Left ventricle myocardium superior (tissue), 1 donor: ENCODE measurements around the gene PRDM2. TPM values are rescaled to one million over a fixed set of nuclear protein-coding genes. Genes with fewer than 3 reads are reported as not detected.

Experiments
- ATAC-seq: fragments of 200-7000 bp; cut with Tn5 transposase; one replicate; pipeline ENCODE4 v1.9.1; 2020; ENCODE audit warnings: mild to moderate bottlenecking, moderate library complexity
- DNase-seq: peaks from one replicate; pipeline ENCODE4 v3.0.0-alpha.2; 2020
- intact Hi-C: fragments of 100-400 bp; cut with micrococcal nuclease; formaldehyde crosslinking; loops from one replicate; pipeline ENCODE4 v1.11.0; 2022
- total RNA-seq: library from RNA; stranded (reverse); fragmentation: NEBNext Ultra II Directional; extraction: Animal tissue kit (Norgen Biotek cat#: 25700); gene quantifications from one replicate; pipeline ENCODE4 v1.2.1, GENCODE V29; 2021
- donor health status: DM: no; HTN: yes; CAD: no; lungs with severe emphysema.

PRDM2 gene
- total RNA-seq, 1 donor from 2014 or later, result 38.5 TPM

DNA sequence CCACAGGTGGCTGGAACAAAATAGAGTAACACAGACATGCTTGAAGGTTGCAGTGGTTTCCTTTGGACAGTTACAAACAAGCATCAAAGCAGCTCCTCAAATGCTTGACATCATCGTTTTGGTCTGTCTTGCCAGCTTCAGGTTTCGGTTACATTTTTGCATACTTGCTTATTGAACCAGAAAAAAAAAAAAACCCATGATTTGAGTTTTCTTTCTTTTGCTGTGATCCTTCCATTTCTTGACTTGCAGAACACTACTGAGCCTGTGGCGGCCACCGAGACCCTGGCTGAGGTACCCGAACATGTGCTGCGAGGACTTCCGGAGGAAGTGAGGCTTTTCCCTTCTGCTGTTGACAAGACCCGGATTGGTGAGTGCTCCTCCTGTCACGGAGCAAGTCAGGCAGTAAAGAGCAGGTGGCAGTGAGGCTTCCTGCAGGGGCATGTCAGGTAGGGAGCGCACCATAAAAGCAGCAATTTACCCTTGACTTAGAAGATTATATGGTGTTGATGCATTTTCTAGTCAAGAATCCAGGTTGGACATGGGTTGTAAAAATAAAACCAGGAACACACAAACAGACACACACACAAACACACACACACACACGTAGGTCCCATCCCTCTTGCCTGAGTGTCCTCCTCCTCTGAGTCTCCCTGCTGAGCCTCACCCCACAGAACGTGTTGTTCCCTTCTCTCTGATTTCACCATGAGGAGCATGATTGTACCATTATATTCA lies 30.9 kb downstream of the PRDM2 start:
- intact Hi-C loops, result no loop called here
- DNase-seq (peak; percentile 35), ATAC-seq (no peak)

DNA sequence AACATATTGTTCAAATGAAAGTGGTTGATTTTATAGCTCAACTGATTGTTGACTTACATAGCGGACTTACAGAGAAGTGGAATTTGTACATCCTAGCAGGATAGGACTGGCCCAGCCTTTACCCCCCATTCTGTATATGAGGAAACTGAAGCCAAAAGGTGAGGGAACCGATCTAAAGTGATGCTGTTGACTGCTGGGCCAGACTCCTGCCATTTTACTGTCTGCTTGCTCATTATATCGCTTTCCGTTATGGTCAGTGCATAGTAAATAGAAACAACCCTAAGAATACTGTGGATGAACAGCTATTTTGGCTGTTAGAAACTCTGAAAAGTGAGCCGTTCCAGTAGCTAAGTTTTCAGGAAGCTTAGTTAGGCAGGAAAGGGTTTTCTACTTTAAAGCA lies 31.9 kb downstream of the PRDM2 start:
- ATAC-seq (no peak), DNase-seq (no peak)
- intact Hi-C loops, result no loop called here

DNA sequence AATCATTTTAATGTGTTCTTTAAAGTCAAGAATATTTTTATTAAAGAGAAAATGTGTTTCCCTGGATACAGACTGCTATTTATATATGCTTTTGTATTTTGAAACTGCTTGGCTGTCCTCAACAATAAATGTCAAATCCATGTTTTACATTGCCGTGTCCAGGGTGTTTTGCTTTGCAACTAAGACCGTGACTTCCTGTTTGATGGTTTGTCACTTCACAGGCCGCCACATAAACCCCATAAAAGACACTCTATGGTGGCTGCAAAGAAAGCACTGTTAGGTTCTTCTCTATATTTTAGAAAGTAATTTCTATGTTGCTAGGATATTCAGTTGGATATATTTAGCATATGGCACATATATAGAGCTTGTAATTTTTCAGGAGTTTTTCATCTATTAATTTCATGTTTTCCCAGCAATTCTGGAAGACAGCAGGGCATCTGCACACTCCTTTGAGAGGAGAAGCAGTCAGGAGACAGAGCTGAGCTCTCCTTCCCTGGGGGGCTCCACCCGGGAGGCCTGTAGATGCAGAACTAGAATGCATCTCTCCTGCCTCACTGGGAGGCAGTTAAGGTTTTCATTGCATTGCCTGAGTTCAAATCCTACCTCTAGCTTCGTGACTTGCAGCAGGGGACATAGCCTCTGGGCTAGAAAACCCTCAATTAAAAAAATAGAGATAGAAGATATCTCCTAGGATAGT lies 33.1 kb downstream of the PRDM2 start:
- intact Hi-C loops, result no loop called here
- no peak for DNase-seq
- no peak for ATAC-seq

DNA sequence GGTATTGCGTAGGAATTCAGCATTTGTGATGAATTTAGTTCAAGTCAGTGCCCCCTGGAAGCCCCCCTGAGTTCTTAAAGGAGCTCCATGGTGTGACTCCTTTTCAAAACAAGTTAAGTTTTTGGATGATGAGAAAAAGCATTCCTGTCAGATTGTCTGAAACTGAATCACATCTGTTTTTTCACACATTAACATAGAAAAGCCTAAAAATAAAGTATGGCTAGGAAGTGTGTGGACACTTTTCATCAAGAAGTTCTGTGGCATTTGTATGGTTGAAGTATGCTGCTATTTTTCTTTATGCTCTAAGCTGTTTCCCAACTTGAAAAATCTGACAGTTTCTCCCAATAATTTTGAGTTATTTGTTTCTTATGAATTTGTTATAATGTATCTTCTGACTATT lies 33.7 kb downstream of the PRDM2 start:
- intact Hi-C loops, result no loop called here
- ATAC-seq (no peak), DNase-seq (no peak)

DNA sequence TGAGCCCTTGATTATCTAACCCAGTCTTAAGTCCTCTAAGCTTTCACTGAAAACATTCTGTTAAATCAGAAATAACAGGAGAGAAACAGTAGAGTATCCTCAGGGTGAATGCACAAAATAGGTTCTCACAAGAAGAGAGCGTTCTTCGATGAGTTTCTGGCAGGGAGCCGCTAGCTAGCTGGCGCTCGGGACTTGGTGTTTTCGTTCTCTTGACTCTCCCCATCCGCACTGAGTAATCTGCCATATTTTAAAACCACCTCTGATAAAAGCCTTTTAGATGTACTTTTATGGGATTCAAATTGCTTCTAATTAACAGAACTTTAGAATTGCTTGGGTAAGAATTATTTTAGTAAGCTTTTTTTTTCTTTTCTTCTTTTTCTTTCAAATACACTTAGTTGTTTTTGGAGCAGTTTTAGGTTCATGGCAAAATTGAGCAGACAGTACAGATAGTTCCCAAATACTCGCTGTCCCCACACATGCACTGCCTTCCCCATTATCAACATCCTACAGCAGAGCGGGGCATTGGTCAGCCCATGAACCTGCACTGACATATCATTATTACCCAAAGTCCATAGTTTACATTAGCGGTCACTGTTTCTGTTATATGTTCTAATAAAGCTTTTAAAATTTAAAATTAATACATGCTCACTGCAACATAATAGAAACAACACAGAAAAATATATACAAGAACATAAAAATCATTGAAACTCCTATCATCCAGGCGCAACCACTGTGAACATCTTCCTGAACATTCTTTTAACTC lies 35.4 kb downstream of the PRDM2 start:
- DNase-seq (no peak), ATAC-seq (no peak)
- intact Hi-C loops, result no loop called here

DNA sequence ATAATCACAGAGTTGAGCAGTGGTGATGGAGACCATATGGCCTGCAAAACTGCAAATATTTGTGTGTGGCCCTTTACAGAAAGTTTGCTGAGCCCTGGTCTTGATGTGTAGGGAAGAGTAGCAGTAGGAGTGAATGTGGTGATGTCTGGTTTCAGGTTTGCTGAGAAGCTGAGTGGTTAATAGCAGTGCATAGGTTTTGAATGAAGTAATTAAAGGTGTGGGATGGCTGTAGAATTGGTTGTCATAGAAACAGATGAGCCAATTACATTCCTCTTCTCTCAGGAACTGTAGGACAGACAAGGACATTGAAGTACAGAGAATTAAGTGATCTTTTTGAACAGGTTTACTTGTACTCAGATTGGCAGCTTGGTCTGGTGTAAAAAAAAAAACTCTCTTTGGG lies 37.4 kb downstream of the PRDM2 start:
- no peak for ATAC-seq

DNA sequence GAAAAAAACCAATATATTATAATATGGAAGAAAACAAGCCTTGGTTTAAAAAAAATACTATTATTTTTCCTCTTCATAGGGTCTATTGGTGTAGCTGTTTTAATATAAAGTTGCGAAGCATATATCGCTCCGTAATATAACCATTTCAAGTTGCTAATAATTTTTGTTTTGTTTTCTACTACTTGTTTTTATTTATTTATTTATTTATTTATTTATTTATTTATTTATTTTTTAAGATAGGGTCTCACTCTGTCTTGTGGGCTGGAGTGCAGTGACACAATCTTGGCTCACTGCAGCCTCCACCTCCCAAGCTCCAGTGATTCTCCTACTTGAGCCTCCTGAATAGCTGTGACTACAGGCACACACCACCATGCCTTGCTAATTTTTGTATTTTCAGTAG lies 46.4 kb downstream of the PRDM2 start:
- intact Hi-C loops, result no loop called here
- DNase-seq, result no peak
- ATAC-seq, result no peak

More for the DNA sequence above, 37.4 kb downstream of the PRDM2 start:
- intact Hi-C loops, result no loop called here
- no peak for DNase-seq

DNA sequence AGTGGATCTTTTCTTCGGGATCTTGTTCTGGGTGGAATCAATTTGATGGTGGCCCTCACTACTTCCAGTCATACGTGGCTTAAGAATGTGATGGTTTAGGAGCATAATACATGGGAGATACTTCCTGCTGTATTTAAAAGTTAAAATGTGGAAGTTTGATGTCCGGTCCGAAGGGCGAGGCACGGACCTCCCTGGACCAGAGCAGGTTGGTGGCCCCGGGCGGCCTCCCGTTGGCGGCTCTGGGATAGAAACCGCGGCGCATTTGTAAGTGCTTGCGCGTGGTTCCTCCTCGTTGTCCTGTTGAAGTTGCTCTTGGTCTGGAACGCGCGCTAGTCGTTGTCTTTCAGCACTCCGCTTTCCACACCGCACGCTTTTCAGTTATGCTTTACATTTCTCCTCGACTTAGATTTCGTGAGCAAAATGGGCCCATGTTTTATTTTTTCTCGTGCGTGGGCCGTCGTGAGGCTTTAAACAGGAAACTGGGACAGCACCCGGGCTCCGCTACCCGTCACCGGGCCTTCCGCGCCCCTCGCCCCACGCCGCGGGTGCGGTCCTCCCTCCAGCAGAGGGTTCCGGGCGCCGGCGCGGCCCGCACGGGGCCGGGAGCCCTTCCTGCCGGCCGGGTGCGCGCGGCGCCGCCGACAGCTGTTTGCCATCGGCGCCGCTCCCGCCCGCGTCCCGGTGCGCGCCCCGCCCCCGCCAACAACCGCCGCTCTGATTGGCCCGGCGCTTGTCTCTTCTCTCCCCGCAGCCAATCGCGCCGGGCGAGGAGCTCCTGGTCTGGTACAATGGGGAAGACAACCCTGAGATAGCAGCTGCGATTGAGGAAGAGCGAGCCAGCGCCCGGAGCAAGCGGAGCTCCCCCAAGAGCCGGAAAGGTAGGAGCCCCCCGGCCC lies 48.9 kb downstream of the PRDM2 start:
- peak; percentile 98 for ATAC-seq
- intact Hi-C loops, result no loop called here
- peak; percentile 99 for DNase-seq

DNA sequence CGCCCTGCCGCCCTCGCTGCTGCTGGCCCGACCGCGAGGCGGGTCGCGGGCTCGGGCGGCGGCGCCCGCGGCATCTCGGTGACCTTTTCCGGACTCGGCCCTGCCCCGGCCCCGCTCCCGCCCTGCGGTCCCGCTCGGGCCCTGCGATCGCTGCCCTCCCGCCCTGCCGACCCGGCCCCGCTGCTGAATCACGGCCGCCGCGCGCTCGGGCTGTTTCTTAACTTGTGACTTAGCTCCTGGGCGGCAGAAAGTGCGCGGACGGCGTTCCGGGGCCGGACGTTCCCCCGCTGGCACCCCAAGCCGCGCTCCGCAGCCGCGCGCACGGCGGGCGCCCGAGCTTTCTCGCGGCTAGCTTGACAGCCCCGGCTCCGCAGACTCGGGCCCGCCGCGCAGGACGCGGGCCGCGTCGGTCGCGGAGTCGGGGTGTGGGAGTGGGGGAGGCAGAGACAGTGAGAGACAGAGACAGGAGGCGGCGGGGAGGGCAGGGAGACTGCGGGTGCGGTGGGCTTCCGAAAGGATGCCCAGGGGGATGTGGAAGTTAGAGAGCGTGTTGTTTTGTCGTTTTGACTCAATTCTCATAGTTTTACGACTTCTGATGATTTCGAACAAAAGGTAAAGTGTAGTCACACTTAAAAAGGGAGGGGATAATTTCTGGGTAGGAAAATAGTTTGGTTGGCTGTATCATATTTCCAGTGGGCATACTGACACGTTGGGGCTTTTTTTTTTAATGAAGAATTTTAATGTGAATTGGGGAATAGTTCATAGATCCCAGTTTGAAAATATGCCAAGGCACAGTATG lies 49.8 kb downstream of the PRDM2 start:
- ATAC-seq (peak; percentile 47), DNase-seq (peak; percentile 77)
- intact Hi-C loops, result no loop called here

DNA sequence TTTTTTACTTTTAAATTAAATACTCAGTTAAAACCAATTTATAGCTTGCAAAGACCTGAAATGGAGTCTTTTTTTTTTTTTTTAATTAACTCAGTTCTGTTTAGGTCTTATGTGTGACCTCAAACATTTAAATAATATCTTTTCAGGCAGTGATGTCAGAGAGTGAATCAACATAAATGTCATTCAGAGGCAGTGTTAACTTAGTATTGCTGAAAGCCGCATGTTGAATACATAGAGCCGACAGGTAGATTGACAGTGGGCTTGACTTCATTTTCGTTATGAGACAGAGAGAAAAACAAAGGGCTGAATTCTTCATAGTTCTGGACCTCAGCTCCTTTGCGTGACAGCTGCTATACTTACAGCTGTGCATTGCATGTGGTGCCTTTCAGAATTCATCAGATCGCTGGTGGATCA lies 51.5 kb downstream of the PRDM2 start:
- intact Hi-C loops, result no loop called here
- ATAC-seq (no peak), DNase-seq (no peak)

DNA sequence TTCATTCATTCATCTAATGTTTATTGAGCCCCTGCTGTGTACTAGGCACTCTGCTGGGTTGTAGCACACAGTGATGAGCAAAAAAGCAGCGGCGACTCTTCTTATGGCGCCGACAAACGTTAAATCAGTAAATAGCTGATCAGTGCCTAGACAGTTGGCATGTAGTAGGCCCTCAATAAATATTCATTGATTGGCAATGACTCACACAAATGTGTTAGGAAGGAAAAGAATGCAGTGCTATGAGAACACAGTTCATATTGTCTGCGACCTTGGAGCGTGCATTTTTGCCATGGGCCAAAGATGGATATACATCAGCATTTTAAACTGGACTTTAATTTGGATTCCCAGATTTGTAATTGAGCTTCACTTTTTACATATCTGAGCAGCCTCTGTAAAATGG lies 52.0 kb downstream of the PRDM2 start:
- ATAC-seq, result no peak
- intact Hi-C loops, result no loop called here

DNA sequence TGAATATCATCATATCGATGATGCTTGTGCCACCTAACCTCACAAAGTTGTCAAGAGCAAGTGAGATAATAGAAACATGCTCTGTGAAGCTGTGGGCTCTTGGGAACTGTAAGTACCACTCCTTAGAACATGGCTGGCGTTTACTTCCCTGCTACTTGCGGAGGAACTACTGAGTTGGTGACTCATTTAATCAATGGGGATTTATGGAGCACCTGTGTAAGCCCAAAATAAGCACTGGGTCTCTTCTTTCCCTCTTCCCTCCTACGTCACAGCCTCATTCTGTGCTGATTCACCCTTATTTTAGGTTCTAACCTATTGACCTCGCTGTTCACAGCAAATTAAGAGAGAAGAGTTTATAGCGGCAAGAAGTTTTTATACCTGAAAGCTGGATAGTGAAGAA lies 52.9 kb downstream of the PRDM2 start:
- intact Hi-C loops, result no loop called here

More for the DNA sequence above, 52.0 kb downstream of the PRDM2 start:
- no peak for DNase-seq

DNA sequence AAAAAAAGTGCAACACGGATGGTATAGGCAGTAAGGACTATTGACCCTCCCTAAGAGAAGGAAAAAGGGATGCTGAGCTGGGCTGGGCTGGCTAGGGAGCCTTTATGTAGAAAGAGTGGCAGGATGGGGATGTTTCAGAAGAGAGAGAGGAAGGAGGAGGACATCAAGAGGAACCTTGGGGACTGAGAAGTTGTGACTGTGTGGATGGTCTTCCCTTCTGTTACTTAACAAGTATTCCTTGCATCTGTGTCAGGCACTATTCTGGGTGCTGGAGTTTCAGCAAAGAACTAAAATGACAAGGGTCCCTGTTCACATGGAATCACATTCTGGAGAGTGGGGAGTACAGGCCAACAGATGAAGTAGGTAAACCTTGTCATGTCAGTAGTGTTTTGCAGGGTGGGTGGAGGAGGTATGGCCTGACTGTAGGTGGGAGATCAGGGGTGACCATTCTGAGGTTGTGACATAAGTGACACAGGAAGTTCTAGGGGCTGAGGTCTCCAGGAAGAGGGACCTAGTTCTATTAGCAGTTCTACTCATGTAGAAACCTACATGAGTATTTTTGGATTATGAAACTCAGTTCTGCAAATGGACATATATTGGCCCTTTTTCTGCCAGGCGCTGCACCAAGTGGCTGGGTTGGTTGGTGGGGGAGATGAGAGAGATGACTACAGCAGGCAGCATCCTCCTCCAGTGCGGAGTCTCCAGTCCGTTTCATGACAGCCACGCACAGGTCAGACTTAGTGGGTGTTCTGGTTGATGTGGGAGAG lies 53.8 kb downstream of the PRDM2 start:
- intact Hi-C loops, result no loop called here
- no peak for DNase-seq
- no peak for ATAC-seq

More for the DNA sequence above, 52.9 kb downstream of the PRDM2 start:
- ATAC-seq (no peak), DNase-seq (no peak)

DNA sequence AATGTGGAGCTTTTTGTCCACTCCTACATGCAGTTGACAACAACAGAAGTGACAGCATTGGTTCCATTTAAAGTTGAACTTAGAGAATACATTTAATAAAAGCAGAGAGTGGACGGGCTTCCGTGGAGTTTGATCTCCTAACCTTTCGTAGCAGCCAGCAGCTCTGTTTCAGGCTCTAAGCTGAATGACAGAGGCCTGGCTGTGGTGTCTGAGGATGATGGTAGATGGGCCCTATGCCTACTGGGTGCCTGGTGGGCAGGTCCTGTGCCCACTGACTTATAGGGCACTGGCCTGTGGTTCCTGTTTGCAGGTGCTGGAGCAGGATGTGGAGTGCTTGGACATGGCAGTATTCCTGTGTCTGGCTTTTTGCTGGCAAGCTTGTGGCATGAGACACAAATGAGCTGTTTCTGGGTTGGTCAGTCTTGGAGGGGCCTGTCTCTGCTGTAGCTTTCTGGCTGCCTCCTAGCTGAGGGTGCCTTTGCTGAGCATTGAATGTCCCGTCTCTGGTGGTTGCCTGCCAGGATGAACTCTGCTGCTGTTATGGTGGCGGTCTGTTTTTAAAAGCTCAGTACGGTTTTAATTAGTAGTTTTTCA lies 54.6 kb downstream of the PRDM2 start:
- ATAC-seq (peak; percentile 71), DNase-seq (no peak)
- intact Hi-C loops, result no loop called here

DNA sequence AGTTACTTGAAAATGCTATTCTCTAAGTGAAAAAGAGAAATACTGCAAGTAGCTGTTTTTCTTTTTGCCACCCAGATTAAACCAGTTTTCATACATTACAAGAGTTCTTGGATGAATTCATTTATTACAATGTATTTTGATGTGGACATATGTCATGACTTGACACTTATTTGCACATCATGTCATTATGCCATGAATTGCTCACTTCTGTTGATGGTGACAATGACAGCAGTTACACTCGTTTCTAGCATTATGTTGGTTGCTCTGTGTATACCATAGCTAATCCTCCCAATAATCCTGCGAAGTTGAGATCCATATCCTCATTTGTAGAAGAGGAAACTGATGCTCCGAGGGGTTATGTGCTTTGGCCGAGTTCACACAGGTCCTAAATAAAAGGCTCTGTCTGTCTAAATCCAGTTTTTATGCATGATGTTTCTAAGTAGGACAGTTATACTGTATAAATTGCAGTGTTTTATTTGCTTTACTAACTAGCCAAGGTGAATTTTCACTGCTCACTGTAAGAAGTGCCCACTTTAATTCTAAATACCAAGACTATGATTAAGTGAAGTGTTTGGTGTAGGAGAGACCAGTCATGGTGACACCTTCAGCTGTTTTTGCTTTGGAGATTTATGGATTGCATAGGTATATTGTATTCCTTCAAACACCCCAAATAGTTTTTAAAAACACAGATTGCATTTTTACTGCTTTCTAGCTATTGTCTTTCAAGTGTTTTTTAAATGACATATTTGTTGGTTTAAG lies 56.7 kb downstream of the PRDM2 start:
- ATAC-seq (no peak), DNase-seq (no peak)
- intact Hi-C loops, result no loop called here

DNA sequence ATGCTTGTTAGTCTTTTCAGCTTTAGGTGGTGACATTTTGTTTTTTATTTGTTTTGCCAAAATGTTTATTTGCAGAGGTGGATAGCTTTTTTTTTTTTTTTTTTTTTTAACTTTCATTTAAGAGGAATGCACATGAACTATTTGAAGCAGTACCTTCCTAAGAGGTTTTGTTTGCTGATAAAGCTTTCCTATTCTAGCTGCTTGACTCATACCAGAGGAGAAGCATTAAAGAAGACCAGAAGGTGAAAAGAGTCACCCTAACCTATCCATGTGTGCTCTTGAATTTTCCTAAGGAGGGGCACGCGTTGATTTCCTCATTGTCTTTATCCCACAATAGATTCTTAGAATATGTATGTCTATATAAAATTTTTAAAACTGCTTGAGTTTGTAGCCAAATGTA lies 57.7 kb downstream of the PRDM2 start:
- peak; percentile 62 for ATAC-seq
- intact Hi-C loops, result no loop called here
- no peak for DNase-seq

DNA sequence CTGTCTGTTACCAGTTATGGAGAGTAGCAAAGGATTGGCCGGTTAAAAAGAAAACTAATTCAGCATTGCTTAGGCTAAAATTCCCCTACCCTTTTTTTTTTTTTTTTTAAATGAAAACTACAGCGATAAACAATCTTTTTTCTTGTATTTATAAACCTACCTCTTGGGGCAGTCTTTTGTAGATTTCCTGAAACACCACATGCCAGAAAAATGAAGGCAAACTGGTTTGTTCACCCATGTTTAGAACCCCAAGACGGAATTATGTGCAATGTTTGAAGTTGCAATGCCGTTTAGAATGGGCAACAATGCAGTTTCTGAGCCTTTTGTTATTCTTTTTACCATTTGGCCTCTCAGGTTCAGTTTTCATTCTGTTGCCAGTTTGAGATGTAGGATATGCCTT lies 59.1 kb downstream of the PRDM2 start:
- intact Hi-C loops, result no loop called here
- DNase-seq, result no peak
- no peak for ATAC-seq
